ENCODE results near the gene CAMTA1.
A peak's percentile ranks its signal among the peaks of the same experiment; 100 is the strongest.

Gene CAMTA1

GRCh38 chr1:7641587-7642417 lies 856.5 kb downstream of the CAMTA1 start:
- no peak for DNase-seq (ENCODE audit: low read depth)
- TF ChIP-seq, protein P1, sequence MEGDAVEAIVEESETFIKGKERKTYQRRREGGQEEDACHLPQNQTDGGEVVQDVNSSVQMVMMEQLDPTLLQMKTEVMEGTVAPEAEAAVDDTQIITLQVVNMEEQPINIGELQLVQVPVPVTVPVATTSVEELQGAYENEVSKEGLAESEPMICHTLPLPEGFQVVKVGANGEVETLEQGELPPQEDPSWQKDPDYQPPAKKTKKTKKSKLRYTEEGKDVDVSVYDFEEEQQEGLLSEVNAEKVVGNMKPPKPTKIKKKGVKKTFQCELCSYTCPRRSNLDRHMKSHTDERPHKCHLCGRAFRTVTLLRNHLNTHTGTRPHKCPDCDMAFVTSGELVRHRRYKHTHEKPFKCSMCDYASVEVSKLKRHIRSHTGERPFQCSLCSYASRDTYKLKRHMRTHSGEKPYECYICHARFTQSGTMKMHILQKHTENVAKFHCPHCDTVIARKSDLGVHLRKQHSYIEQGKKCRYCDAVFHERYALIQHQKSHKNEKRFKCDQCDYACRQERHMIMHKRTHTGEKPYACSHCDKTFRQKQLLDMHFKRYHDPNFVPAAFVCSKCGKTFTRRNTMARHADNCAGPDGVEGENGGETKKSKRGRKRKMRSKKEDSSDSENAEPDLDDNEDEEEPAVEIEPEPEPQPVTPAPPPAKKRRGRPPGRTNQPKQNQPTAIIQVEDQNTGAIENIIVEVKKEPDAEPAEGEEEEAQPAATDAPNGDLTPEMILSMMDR (conservative IDR thresholded peaks at IDR 0.05; ENCODE audit: low read depth, low read length) = no peak
- no peak overlapping the region for H3K4me3 ChIP-seq (ENCODE audit: low read length)

DNA sequence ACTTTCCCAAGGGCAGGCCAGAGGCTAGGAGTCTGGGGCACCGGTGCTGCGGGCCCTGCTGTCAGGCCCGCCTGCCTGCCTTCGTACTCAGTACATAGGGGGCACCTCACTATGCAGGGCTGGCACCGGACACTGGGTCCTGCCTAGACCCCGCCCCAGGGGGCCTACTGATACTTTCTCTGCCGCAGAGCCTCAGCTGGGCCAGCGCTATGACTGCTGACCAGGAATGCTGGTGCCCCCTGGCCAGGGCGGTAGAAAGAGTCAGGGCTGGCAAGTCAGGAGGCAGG lies 857.1 kb downstream of the CAMTA1 start:
- TF ChIP-seq, protein P1 (conservative IDR thresholded peaks at IDR 0.05; ENCODE audit: low read depth, low read length) = no peak
- no peak overlapping the region for H3K4me3 ChIP-seq (ENCODE audit: low read length)
- no peak for DNase-seq (ENCODE audit: low read depth)

GRCh38 chr1:7642781-7643529 lies 857.7 kb downstream of the CAMTA1 start:
- TF ChIP-seq, protein P1 (conservative IDR thresholded peaks at IDR 0.05; ENCODE audit: low read depth, low read length) = no peak
- no peak overlapping the region for H3K4me3 ChIP-seq (ENCODE audit: low read length)
- no peak for DNase-seq (ENCODE audit: low read depth)

DNA sequence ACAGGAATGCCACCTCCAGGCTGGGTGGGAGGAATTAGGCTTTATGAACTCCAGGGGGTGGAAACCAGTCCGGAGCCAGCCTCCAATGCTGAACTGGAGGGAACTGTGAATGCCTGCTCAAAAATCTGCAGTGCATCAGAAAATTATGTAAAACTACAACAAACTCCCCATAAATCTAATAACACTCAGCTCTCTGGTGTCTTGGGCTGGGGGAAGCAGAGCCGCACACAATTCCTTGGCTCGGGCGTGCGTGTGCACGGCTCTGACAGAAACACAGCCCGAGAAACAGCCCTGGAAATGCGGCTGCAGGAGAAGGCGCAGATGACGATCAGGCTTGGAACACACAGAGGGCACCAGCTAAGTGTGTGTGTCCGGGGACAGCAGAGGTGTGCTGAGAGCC lies 858.3 kb downstream of the CAMTA1 start:
- no peak overlapping the region for H3K4me3 ChIP-seq (ENCODE audit: low read length)
- TF ChIP-seq, protein P1 (conservative IDR thresholded peaks at IDR 0.05; ENCODE audit: low read depth, low read length) = no peak
- no peak for DNase-seq (ENCODE audit: low read depth)

DNA sequence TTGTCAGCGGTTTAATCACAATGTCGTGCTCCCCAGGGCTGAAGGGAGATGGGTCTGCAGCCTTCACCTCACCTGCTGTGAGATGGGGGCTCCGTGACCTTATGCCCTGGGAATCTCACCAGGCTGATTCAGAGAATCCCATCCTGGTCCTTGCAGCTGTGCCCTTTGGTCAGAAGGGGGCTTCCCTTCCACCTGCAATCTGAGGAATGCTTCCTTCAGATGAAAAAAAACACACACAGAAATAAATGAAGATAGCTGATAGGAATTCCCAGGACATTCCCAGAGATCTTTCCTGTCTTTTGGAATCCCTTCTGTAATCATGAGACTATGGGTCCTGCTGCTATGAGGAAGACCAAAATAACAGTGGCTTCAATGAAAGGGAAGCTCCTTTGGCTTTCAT lies 858.8 kb downstream of the CAMTA1 start:
- no peak for DNase-seq (ENCODE audit: low read depth)
- TF ChIP-seq, protein P1 (conservative IDR thresholded peaks at IDR 0.05; ENCODE audit: low read depth, low read length) = peak; percentile 0
- H3K4me3 ChIP-seq (ENCODE audit: low read length) = no peak overlapping the region

GRCh38 chr1:7644961-7645750 lies 859.9 kb downstream of the CAMTA1 start:
- TF ChIP-seq, protein P1 (conservative IDR thresholded peaks at IDR 0.05; ENCODE audit: low read depth, low read length) = no peak
- DNase-seq (ENCODE audit: low read depth) = peak; percentile 34
- H3K4me3 ChIP-seq (ENCODE audit: low read length) = no peak overlapping the region

All from retinal pigment epithelial cell (primary cell).